Stimulated activated CD4-positive, alpha-beta T cell treated with anti-CD3 and anti-CD28 coated beads, Interleukin-15, amount 100 ng/mL, for 1 hour (primary cell): ENCODE results near the gene C14orf132.

Experiments
- DNase-seq, 2 donors: peaks; one replicate each; pipeline ENCODE4 v3.0.0-alpha.2; 2020; ENCODE audit warnings: low read depth in 1 of 2, low spot score in 1 of 2

Gene C14orf132

DNA sequence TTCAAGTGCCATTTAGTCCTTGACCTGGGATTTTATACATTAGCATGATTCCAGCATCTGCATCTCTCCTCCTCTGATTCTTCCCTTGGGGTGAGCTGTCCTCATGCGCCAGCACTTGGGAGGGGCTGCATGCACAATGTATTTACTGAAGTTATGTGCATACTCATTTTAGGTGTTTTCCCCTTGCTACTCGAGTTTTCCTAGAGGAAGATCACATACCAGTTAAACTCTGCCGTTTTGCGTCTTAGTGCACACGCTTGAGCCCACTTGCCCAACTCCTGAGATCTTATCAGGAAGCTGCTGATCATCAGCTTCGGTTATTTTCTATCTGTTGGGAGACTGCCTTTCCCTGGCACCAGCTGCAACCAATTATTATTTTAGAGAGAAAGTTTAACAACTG is 78.8 kb downstream of the C14orf132 start:
- DNase-seq, result no peak

DNA sequence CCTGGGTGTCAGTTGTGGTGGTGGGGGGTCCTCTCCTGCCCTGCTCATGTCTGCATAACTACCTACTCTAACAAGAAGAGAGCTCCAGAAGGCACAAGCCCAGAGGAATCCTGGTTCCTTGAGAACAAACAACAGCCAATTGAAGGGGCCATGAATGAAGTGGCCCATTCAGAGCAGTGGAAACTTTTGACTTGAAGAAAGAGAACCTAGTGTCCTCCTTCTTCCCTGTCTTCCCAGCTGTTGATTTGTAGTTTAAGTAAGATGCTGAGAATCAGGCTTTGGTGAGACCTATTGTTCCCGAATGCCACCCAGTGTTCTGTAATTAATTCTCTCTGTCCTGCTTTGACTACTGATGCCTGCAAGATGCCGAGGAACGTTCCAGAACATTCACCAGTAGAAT is 79.2 kb downstream of the C14orf132 start:
- no peak for DNase-seq

GRCh38 chr14:96119947-96120346 is 80.8 kb downstream of the C14orf132 start:
- no peak for DNase-seq

- no peak for DNase-seq
These were observed 81.2 kb downstream of the C14orf132 start for GRCh38 chr14:96120392-96120791.

- no peak for DNase-seq
These were observed 81.8 kb downstream of the C14orf132 start for GRCh38 chr14:96120941-96121340.

DNA sequence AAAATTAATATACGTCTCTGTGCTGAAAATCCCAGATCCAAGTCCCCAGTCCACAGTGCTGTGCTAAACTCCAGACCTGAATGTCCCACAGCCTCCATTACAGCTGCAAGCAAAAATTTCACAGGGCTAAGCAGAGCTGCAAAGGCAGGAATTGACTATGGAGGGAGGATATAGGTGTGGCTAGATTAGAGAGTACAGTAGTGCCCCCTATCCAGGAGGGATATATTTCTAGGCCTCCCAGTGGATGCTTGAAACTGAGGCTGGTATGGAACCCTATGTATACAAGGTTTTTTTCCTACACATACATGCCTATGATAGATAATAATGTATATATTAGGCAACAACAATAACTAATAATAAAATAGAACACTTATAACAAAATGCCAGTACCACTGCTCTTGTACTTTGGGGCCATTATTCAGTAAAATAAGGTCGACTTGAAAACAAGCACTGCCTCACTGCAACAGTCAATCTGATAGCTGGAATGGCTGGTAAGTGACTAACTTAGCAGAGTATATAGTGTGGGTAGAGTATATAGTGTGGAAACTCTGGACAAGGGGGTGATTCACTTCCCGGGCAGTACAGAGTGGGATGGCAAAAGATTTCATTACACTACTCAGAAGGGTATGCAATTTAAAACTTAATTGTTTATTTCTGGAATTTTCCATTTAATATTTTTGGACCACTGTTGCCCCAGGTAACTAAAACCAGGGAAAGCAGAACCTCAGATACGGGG is 82.7 kb downstream of the C14orf132 start:
- no peak for DNase-seq

DNA sequence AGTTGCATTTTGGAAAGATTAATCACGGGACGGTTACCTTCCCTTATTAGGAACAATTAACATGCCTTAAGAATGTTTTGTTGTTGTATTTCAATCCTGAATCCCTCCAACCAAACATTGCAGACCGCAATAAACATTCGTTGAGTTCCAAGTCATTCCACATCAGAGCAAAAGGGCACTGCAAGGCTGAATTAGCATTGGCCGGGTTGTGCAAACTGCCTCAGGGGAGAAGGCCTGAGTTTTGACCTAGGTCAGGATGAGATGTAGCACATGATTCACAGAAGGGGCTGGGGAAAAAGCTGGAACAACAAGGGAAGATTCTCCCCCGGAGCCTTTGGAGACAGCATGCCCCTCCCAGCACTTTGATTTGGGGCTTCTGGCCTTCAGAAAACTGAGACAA is 83.3 kb downstream of the C14orf132 start:
- DNase-seq, result no peak

- DNase-seq, result no peak
These were observed 86.4 kb downstream of the C14orf132 start for GRCh38 chr14:96125536-96125935.

- DNase-seq, result no peak
These were observed 87.2 kb downstream of the C14orf132 start for GRCh38 chr14:96126339-96126782.

DNA sequence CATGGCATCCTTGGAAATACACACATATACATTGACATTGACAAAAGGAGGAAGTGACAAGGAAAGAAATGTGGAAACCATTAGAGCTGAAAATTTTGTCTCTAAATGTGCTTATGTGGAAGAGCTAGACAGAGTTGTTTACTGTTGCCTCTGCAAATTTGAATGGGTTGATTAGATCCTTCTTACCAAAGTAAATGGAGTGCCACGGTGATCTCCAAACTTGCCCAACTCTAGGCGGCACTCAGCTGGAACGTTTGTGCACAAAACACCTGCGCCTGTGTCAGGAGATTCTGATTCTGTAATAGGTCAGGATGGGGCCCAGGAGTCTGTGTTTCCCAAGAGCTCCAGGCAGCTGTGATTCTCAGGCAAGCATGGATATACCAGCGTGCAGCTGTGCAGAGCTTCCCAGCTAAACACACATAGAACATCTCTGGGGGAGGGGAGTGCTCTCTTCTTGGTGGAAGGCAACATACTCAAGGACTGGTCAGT is 87.7 kb downstream of the C14orf132 start:
- no peak for DNase-seq

- no peak for DNase-seq
These were observed 90.1 kb downstream of the C14orf132 start for GRCh38 chr14:96129128-96129736.

- no peak for DNase-seq
These were observed 91.2 kb downstream of the C14orf132 start for GRCh38 chr14:96130391-96130790.

- no peak for DNase-seq
These were observed 91.7 kb downstream of the C14orf132 start for GRCh38 chr14:96130854-96131253.

- DNase-seq, result no peak
These were observed 92.7 kb downstream of the C14orf132 start for GRCh38 chr14:96131836-96132235.

DNA sequence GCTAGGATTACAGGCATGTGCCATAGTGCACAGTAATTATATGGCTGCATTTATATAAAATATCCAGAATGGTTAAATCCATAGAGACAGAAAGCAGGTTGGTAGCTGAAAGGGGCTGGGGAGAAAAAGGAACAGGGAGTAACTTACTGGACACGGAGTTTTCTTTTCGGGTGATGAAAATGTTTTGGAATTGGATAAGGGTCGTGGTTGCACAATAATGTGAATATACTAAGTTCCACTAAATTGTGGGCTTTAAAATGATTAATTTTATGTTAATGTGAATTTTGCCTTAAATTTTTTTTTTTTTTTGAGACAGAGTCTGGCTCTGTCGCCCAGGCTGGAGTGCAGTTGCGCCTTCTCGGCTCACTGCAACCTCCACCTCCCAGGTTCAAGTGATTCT is 95.3 kb downstream of the C14orf132 start:
- no peak for DNase-seq

GRCh38 chr14:96135285-96135684 is 96.1 kb downstream of the C14orf132 start:
- no peak for DNase-seq

DNA sequence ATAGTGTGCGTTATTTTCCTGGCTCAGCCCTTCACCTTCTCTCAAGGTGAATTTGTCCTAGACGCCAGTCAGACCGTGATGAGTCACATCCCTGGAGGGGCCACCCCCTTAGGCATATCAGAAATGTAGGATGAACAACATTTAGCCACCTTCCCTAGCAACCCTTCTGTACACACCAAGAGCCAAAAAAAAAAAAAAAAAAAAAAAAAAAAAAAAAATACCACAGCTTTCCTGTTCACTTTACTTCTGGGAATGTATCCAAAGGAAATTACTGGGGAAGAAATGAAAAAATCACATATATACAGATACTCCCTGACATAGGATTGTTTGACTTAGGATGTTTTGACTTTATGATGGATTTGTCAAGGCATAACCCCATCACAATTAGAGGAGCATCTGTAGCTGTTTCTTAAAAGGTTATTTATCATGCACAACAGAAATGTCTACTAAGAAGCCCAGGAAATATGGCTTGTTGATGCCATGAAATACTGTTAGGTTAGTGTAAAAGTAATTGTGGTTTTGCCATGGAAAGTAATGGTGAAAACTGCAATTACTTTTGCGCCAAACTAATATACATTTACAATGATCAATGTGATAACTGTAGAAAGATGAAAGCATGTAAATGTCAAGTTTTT is 97.3 kb downstream of the C14orf132 start:
- no peak for DNase-seq

- DNase-seq, result no peak
These were observed 99.1 kb downstream of the C14orf132 start for GRCh38 chr14:96138241-96138640.

GRCh38 chr14:96139169-96139568 is 100.0 kb downstream of the C14orf132 start:
- no peak for DNase-seq

DNA sequence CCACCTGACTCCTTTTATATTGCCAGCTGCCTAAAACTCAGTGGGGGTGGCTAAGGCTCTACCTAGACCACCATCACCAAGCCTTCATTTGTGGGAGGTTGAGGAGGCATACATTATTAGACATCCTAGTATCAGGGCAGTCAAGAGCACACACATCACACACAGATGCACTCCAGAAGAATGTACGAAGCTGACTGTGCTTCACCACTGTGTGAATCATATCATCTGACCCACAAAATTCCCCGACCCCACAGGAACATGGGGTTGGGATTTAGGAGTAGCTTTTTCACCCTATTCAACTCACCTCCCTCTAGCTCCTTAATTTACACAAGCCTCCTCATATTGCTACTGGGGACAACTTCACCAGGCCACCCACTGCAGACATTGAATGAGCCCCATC is 100.7 kb downstream of the C14orf132 start:
- DNase-seq, result no peak

DNA sequence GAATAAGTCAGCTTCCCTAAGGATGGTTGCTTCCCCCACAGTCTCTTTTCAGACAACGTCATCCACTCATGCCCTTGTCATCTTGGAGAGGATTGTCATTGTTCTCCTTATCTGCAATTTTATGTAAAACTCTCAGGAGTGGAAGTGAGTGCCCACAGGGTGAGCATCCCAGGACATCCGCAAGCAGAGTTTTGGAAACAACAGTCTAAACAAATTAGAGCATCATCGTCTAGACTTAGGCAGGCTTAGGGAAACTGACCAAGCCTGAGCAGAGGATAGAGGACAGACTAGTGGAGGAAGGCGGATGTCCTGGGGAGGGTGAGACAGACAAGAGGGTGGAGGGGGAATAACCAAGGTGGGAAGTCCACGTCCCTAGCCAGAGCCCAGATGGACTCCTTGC is 101.8 kb downstream of the C14orf132 start:
- no peak for DNase-seq
